DOHH2 (cell line): ENCODE measurements around the gene ATP13A2.

Experiments
- CTCF ChIP-seq: fragments of 200-600 bp; sonication (generic); IDR thresholded peaks from one replicate; pipeline ENCODE4 v1.5.1; 2014; ENCODE audit warnings: antibody characterized with exemption, mild to moderate bottlenecking, low read depth, low read length; ENCODE audit not compliant: poor library complexity, severe bottlenecking
- EZH2phosphoT487 ChIP-seq: fragments of 200-600 bp; sonication (generic); IDR thresholded peaks from 2 replicates; pipeline ENCODE4 v1.6.1; 2017; ENCODE audit warnings: borderline replicate concordance, mild to moderate bottlenecking, antibody characterized with exemption, low read length, moderate library complexity, mixed read lengths

- TF ChIP-seq CTCF (no peak), EZH2phosphoT487 (no peak)
Measured at GRCh38 chr1:17039522-17039921, 27.8 kb upstream of the ATP13A2 start.
